Measurements from ENCODE around the gene AHNAK.

The AHNAK gene

GRCh38 chr11:62443390-62444235 lies 103.0 kb downstream of the AHNAK start:
- TF ChIP-seq CTCF (IDR thresholded peaks at IDR 0.05; ENCODE audit: extremely low read depth, insufficient read depth, missing control alignments): no peak
- in situ Hi-C loops (cut with MboI; ENCODE audit: low pct_unique_long_range_greater_than_20kb, low sequenced_read_pairs, unreplicated experiment): no loop called here
- DNase-seq (ENCODE audit: low spot score): no peak

- no peak for TF ChIP-seq CTCF (IDR thresholded peaks at IDR 0.05; ENCODE audit: extremely low read depth, insufficient read depth, missing control alignments)
- in situ Hi-C loops (cut with MboI; ENCODE audit: low pct_unique_long_range_greater_than_20kb, low sequenced_read_pairs, unreplicated experiment): no loop called here
- no peak for DNase-seq (ENCODE audit: low spot score)
These were observed 106.6 kb downstream of the AHNAK start for GRCh38 chr11:62439785-62440602.

- no peak for DNase-seq (ENCODE audit: low spot score)
- TF ChIP-seq CTCF (IDR thresholded peaks at IDR 0.05; ENCODE audit: extremely low read depth, insufficient read depth, missing control alignments): no peak
- in situ Hi-C loops (cut with MboI; ENCODE audit: low pct_unique_long_range_greater_than_20kb, low sequenced_read_pairs, unreplicated experiment): no loop called here
These were observed 108.0 kb downstream of the AHNAK start for GRCh38 chr11:62438641-62439040.

GRCh38 chr11:62437616-62438015 lies 109.0 kb downstream of the AHNAK start:
- TF ChIP-seq CTCF (IDR thresholded peaks at IDR 0.05; ENCODE audit: extremely low read depth, insufficient read depth, missing control alignments): no peak
- in situ Hi-C loops (cut with MboI; ENCODE audit: low pct_unique_long_range_greater_than_20kb, low sequenced_read_pairs, unreplicated experiment): no loop called here
- DNase-seq (ENCODE audit: low spot score): no peak

GRCh38 chr11:62435846-62436660 lies 110.6 kb downstream of the AHNAK start:
- in situ Hi-C loops (cut with MboI; ENCODE audit: low pct_unique_long_range_greater_than_20kb, low sequenced_read_pairs, unreplicated experiment): no loop called here
- TF ChIP-seq CTCF (IDR thresholded peaks at IDR 0.05; ENCODE audit: extremely low read depth, insufficient read depth, missing control alignments): no peak
- no peak for DNase-seq (ENCODE audit: low spot score)

- TF ChIP-seq CTCF (IDR thresholded peaks at IDR 0.05; ENCODE audit: extremely low read depth, insufficient read depth, missing control alignments): no peak
- in situ Hi-C loops (cut with MboI; ENCODE audit: low pct_unique_long_range_greater_than_20kb, low sequenced_read_pairs, unreplicated experiment): no loop called here
- no peak for DNase-seq (ENCODE audit: low spot score)
These were observed 112.7 kb downstream of the AHNAK start for GRCh38 chr11:62433904-62434276.

All from GM13977 (cell line).